ENCODE results near the gene E4F1.
"Not testable (repeated sequence)": the region's sequence is repeated elsewhere in the genome, so short reads cannot be mapped to it uniquely, and the experiment has no call there.

Gene E4F1

DNA sequence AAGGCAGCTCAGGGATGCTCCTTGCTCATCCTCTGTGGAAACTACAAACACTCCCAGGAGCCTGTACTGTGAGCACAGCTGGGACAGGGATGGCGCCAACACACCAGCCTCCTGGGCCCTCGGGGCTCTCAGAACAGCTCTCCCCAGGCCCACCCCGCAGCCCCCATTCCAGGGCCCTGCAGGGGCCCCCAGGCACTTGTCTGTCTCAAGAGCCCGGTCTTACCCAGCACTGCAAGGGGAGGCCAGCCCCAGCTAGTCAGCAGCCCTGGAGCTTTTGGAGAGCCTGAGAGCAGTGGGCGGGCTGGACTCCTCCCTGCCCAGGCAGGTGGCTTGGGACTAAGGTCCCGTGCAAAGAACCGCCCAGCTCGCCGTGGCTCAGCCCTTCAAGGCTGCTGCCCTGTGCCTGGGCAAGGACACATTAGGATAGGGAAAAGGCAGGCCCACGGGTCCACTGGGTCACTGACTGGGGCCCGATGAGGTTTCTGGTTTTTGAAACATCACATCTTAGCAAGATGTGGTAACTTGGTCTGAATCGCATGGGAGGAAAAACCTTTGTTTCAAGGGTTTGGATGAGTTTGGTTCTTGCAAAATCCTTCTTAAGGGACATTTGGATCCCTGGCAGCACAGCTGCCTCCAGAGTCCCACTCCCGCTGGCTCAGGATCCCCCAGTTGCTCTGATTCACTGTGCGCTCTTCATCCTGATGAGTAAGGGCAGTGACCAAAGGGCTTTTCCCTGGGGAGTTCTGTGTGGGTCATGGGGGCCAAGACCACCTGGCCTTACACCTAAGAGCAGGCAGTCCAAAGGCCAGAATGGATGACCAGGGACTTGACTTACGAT, 15.7 kb downstream of the E4F1 start:
- DNase-seq (ENCODE audit: low read depth): no peak
- no peak overlapping the region for H3K4me3 ChIP-seq (replicated peaks; ENCODE audit: low read depth, low read length)
- TF ChIP-seq, protein P1, sequence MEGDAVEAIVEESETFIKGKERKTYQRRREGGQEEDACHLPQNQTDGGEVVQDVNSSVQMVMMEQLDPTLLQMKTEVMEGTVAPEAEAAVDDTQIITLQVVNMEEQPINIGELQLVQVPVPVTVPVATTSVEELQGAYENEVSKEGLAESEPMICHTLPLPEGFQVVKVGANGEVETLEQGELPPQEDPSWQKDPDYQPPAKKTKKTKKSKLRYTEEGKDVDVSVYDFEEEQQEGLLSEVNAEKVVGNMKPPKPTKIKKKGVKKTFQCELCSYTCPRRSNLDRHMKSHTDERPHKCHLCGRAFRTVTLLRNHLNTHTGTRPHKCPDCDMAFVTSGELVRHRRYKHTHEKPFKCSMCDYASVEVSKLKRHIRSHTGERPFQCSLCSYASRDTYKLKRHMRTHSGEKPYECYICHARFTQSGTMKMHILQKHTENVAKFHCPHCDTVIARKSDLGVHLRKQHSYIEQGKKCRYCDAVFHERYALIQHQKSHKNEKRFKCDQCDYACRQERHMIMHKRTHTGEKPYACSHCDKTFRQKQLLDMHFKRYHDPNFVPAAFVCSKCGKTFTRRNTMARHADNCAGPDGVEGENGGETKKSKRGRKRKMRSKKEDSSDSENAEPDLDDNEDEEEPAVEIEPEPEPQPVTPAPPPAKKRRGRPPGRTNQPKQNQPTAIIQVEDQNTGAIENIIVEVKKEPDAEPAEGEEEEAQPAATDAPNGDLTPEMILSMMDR (IDR thresholded peaks at IDR 0.05; ENCODE audit: low read length, missing control alignments): no peak

DNA sequence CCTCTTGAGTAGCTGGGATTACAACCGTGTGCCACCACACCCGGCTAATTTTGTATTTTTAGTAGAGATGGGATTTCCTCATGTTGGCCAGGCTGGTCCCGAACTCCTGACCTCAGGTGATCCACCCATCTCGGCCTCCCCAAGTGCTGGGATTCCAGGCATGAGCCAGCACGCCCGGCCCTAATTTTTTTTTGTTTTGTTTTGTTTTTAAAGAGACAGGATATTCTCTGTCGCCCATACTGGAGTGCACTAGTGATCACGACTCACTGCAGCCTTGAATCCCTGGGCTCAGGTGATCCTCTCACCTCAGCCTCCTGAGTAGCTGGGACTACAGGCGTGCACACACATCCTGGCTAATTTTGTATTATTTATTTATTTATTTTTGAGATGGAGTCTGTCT, 16.9 kb downstream of the E4F1 start:
- DNase-seq (ENCODE audit: low read depth); H3K4me3 ChIP-seq (replicated peaks; ENCODE audit: low read depth, low read length): not testable (repeated sequence)

DNA sequence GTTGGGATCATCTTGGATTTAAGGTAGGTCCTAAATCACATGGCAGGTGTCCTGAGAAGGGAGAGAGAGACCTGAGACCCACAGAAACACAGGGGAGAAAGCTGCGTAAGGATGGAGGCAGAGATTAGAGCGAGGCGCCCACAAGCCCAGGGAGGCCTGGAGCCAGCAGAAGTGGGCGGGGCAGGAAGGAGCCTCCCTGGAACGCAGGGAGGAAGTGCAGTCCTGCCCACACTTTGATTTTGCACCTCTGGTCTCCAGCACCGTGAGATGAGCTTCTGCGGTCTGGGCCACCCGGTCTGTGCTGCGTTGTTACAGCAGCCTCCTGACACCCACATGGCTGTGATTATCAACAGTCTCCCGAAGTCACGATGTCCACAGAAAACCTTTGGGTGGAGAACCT, 19.2 kb downstream of the E4F1 start:
- TF ChIP-seq, protein P1 (IDR thresholded peaks at IDR 0.05; ENCODE audit: low read length, missing control alignments): no peak
- H3K4me3 ChIP-seq (replicated peaks; ENCODE audit: low read depth, low read length): no peak overlapping the region
- DNase-seq (ENCODE audit: low read depth): no peak

DNA sequence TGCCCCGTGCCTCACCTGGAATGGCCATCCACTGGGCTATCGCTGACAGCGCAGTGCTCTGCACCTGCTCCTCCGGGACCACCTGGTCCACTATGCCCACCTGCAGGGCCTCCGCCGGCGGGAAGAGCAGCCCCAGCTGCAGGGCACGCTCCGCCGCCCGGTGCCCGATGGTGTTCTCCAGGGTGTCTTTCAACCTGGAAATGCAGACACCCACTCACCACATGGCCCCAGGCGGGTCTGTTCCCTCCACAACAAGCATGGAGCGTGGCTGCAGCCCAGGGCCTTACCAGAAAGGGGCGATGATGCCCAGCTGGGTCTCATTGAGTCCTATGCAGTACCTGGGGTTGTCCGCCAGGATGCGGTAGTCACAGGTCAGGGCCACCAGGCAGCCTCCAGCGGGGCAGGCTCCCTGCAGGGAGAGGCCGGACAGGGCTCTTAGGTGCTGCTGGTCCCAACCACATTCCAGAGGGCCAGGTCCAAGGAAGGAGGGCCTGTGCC, 19.7 kb downstream of the E4F1 start:
- no peak overlapping the region for H3K4me3 ChIP-seq (replicated peaks; ENCODE audit: low read depth, low read length)
- DNase-seq (ENCODE audit: low read depth): no peak
- TF ChIP-seq, protein P1 (IDR thresholded peaks at IDR 0.05; ENCODE audit: low read length, missing control alignments): no peak

DNA sequence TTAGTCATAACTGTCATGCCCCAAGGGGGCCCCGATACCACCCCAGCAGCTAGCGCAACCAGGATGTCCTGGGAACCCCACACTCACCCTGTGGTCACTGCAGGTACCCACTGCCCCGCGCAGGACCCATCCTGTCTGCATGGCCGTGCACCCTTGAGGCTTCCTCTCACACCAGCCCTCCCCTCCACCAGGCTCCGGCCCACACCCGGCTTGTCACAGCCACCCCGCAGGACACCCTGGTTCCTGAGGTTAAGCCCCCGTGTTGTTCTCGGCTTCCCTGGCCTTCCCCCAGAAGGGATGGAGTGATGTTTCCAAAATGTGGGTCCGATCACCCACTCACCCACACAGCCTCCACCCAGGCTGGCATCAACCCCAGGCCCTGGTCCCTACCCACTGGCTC, 20.4 kb downstream of the E4F1 start:
- H3K4me3 ChIP-seq (replicated peaks; ENCODE audit: low read depth, low read length): no peak overlapping the region
- no peak for DNase-seq (ENCODE audit: low read depth)
- TF ChIP-seq, protein P1 (IDR thresholded peaks at IDR 0.05; ENCODE audit: low read length, missing control alignments): no peak

DNA sequence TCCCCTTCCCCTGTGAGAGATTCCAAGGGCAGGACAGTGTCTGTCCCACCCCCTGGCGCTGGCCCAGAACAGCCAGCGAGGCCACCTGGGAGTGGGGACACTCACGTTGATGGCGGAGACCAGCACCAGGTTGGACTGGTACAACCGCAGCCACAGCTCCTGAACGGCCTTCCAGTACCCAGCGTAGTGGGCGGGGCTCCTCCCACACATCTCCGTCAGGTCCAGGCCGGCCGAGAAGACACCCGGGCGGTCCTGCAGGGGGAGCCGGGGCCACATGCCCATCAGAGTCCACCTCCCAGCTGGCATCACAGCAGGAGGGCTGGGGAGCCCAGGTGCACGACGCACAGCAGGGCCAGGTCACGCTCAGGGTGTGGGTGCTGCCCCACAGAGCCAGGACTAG, 20.9 kb downstream of the E4F1 start:
- TF ChIP-seq, protein P1 (IDR thresholded peaks at IDR 0.05; ENCODE audit: low read length, missing control alignments): no peak
- H3K4me3 ChIP-seq (replicated peaks; ENCODE audit: low read depth, low read length): no peak overlapping the region
- DNase-seq (ENCODE audit: low read depth): no peak

DNA sequence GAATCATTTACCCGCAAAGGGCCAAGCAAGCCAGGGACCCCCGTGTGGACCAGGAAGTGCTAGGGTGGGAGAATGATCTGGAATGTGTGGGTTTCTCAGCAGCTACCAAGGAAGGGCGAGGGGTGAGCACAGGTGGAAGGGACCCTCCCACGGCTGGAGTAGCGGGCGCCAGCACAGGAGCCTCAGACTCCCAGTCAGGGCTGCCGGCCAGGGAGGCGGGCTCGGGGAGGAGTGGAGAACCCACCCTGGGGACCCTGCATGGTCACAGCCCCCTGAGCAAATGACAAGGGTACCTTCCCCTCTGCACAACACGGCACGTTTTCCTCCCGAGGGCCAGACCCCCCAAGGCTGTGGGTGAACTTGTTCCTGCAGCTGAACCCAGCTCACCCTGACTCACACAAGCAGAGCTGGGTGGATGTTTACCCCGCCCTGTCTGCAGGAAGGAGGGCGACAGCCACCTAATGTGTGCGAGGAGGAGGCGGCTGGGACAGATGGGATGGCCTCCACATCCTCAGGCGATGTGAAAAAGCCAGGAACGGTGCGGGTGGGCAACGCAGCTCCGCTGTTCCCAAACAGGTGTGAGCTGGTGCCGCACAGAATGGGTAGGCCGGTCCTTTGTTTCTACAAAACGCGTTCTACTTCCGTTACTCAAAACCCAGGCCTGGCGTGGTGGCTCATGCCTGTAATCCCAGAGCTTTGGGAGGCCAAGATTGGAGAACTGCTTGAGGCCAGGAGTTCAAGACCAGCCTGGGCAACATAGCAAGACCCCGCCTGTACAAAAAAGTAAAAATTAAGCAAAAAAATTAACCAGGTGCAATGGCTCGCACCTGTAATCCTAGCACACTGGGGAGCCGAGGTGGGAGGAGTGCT, 21.8 kb downstream of the E4F1 start:
- TF ChIP-seq, protein P1 (IDR thresholded peaks at IDR 0.05; ENCODE audit: low read length, missing control alignments): no peak
- no peak for DNase-seq (ENCODE audit: low read depth)
- no peak overlapping the region for H3K4me3 ChIP-seq (replicated peaks; ENCODE audit: low read depth, low read length)
